Lung (tissue), 12 donors: ENCODE results near the gene GP1BA. TPM values are rescaled to one million over a fixed set of nuclear protein-coding genes. Genes with fewer than 3 reads are reported as not detected.

Experiments
- ATAC-seq: fragments of 200-7000 bp; cut with Tn5 transposase; one replicate; pipeline ENCODE4 v1.9.1; 2020; ENCODE audit warnings: moderate number of reproducible peaks; ENCODE audit not compliant: insufficient read depth, low FRiP score
- DNase-seq, 3 donors: peaks; one replicate each; pipeline ENCODE4 v3.0.0-alpha.2; 2013 to 2017
- H3K27ac ChIP-seq, 2 donors: one replicate each; pipeline ENCODE4 v1.5.1; 2013; ENCODE audit warnings: mild to moderate bottlenecking in 2 of 2, moderate library complexity in 2 of 2, control low read depth in 1 of 2, inconsistent platforms in 1 of 2, low read depth in 1 of 2, low read length in 1 of 2
- H3K27me3 ChIP-seq, 3 donors: one replicate each; pipeline ENCODE4 v1.5.1; 2013; ENCODE audit warnings: low read length in 2 of 3; ENCODE audit not compliant: control insufficient read depth in 3 of 3, insufficient read depth in 3 of 3
- H3K36me3 ChIP-seq, 4 donors: one replicate each; pipeline ENCODE4 v1.5.1; 2013; ENCODE audit warnings: low read length in 4 of 4, mild to moderate bottlenecking in 1 of 4, moderate library complexity in 1 of 4; ENCODE audit not compliant: control insufficient read depth in 4 of 4, insufficient read depth in 4 of 4
- H3K4me1 ChIP-seq, 5 donors: one replicate each; pipeline ENCODE4 v1.5.1; 2013; ENCODE audit warnings: low read length in 5 of 5, mild to moderate bottlenecking in 2 of 5, moderate library complexity in 1 of 5; ENCODE audit not compliant: control insufficient read depth in 5 of 5, insufficient read depth in 5 of 5
- H3K4me3 ChIP-seq: one replicate; pipeline ENCODE4 v1.5.1; 2013; ENCODE audit warnings: mild to moderate bottlenecking, control low read depth, moderate library complexity
- H3K9ac ChIP-seq, 2 donors: one replicate each; pipeline ENCODE4 v1.5.1; 2013; ENCODE audit warnings: low read length in 2 of 2, control low read depth in 1 of 2; ENCODE audit not compliant: insufficient read depth in 1 of 2
- H3K9me3 ChIP-seq, 4 donors: one replicate each; pipeline ENCODE4 v1.5.1; 2013; ENCODE audit warnings: low read length in 3 of 4, mild to moderate bottlenecking in 1 of 4, moderate library complexity in 1 of 4; ENCODE audit not compliant: control insufficient read depth in 4 of 4, insufficient read depth in 3 of 4
- CTCF ChIP-seq: IDR thresholded peaks from 2 replicates; pipeline ENCODE4 v1.5.1; 2012; ENCODE audit warnings: mild to moderate bottlenecking; ENCODE audit errors: control extremely low read depth, extremely low read depth
- WGBS, 2 donors: extraction: QIAGEN DNeasy Blood & Tissue Kit; methylation state at CpG; one replicate each; pipeline ENCODE4 v1.1.7; 2013; 5-methylcytosine and 5-hydroxymethylcytosine counted together
- polyA plus RNA-seq, 2 donors: library from polyadenylated mRNA; stranded (reverse); fragments of 200-250 nt; gene quantifications; one replicate each; pipeline ENCODE4 v1.2.1, GENCODE V29; 2013
- total RNA-seq, 2 donors: library from RNA; depleted of rRNA in 1 of 2; stranded (reverse); fragments of >200 nt in 1 of 2; gene quantifications; one replicate each; pipeline ENCODE4 v1.2.1, GENCODE V29; 2014 to 2021
- donor health status: control.
- donor health status: control.
- donor health status: Bipolar disorder and iron deficiency.
- donor health status: healthy.
- donor health status: DM: yes; HTN: yes; CAD: no.

The GP1BA gene
- total and polyA plus RNA-seq, 4 donors, result 0.18 to 1.4 (median 0.60) TPM

GRCh38 chr17:4948166-4948930 lies 16.3 kb downstream of the GP1BA start, which contains the start of gene PFN1:
Gene PFN1 (minus strand): TSS chr17:4948530. CDS start chr17:4948394, 136 bp downstream.
- no peaks in the 10 kb centered on the region for H3K27me3 ChIP-seq
- peak within 1 kb of the TSS; percentile 91 to 99 for H3K27ac ChIP-seq
- no peaks in the 10 kb centered on the region for H3K9me3 ChIP-seq
- WGBS, 2 donors, result 0 to 1% methylated on average over 53 to 59 of the region's 59 CpGs
- no peak for TF ChIP-seq CTCF
- H3K4me1 ChIP-seq, result peaks cover 2 to 27% (median 18%) of the 10 kb centered on the region in 5 donors
- peak within 1 kb of the TSS; percentile 100 for H3K4me3 ChIP-seq
- peak within 1 kb of the TSS; percentile 37 to 65 for H3K9ac ChIP-seq
- peak; percentile 94 to 98 (median 97) for DNase-seq
- H3K36me3 ChIP-seq, result peaks cover 7 to 21% (median 18%) of the 10 kb centered on the region in 4 donors
- ATAC-seq, result peak; percentile 71

- Histone ChIP-seq H3K9me3 (no peaks in the 10 kb centered on the region), H3K4me3 (peak overlapping the region; percentile 53), H3K9ac (peak overlapping the region in 1 of 2 donors; percentile 65), H3K27me3 (no peaks in the 10 kb centered on the region), H3K4me1 (peaks cover 2 to 30% (median 18%) of the 10 kb centered on the region in 5 donors), H3K27ac (peak overlapping the region; percentile 91 to 97), H3K36me3 (peaks cover 7 to 20% (median 16%) of the 10 kb centered on the region in 4 donors)
- ATAC-seq, result peak; percentile 55
- DNase-seq, result peak; percentile 90 to 97 (median 94)
- TF ChIP-seq CTCF, result no peak
- 1% methylated on average over 29 to 40 of the region's 40 CpGs for WGBS, 2 donors
Observed at GRCh38 chr17:4948931-4949320, 16.8 kb downstream of the GP1BA start.

- peaks cover 2 to 30% (median 18%) of the 10 kb centered on the region in 5 donors for H3K4me1 ChIP-seq
- ATAC-seq (peak; percentile 16), DNase-seq (peak; percentile 35 to 73 (median 62))
- TF ChIP-seq CTCF, result no peak
- no peaks in the 10 kb centered on the region for H3K27me3 ChIP-seq
- peak overlapping the region in 1 of 2 donors; percentile 65 for H3K9ac ChIP-seq
- peaks cover 7 to 18% (median 14%) of the 10 kb centered on the region in 4 donors for H3K36me3 ChIP-seq
- H3K9me3 ChIP-seq, result no peaks in the 10 kb centered on the region
- peak overlapping the region; percentile 91 to 97 for H3K27ac ChIP-seq
- H3K4me3 ChIP-seq, result peak overlapping the region; percentile 53
- 0 to 1% methylated on average over 53 to 75 of the region's 75 CpGs for WGBS, 2 donors
Observed at GRCh38 chr17:4949321-4950074, 17.4 kb downstream of the GP1BA start.
